ENCODE data around the gene SMYD3. TPM values are rescaled to one million over a fixed set of nuclear protein-coding genes. Genes with fewer than 3 reads are reported as not detected.
A peak's percentile ranks its signal among the peaks of the same experiment; 100 is the strongest.
"Not testable (repeated sequence)": the region's sequence is repeated elsewhere in the genome, so short reads cannot be mapped to it uniquely, and the experiment has no call there.

SMYD3 gene
- total RNA-seq, 1 donor from 2014 or later: 20.8 TPM

- no peak for DNase-seq
- POLR2A ChIA-PET: interaction anchor here (0.6 to 1.2 kb wide), 2 partner anchors 115 to 1060 kb away, joined by 3 to 6 read pairs; no protein-coding TSS in a partner anchor
- H3K36me3 Mint-ChIP-seq (ENCODE audit: low read depth): peaks cover 54% of the 10 kb centered on the region
- TF ChIP-seq, protein P1, sequence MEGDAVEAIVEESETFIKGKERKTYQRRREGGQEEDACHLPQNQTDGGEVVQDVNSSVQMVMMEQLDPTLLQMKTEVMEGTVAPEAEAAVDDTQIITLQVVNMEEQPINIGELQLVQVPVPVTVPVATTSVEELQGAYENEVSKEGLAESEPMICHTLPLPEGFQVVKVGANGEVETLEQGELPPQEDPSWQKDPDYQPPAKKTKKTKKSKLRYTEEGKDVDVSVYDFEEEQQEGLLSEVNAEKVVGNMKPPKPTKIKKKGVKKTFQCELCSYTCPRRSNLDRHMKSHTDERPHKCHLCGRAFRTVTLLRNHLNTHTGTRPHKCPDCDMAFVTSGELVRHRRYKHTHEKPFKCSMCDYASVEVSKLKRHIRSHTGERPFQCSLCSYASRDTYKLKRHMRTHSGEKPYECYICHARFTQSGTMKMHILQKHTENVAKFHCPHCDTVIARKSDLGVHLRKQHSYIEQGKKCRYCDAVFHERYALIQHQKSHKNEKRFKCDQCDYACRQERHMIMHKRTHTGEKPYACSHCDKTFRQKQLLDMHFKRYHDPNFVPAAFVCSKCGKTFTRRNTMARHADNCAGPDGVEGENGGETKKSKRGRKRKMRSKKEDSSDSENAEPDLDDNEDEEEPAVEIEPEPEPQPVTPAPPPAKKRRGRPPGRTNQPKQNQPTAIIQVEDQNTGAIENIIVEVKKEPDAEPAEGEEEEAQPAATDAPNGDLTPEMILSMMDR (IDR thresholded peaks at IDR 0.05): no peak
- CTCF ChIA-PET: no interaction called here
- ATAC-seq (ENCODE audit: low read depth): peak; percentile 90
- H3K4me3 Mint-ChIP-seq: peak overlapping the region; percentile 8
- peak overlapping the region; percentile 8 for H3K27ac Mint-ChIP-seq
- H3K27me3 Mint-ChIP-seq: no peaks in the 10 kb centered on the region
- intact Hi-C loops (cut with micrococcal nuclease): no loop called here
- H3K4me1 Mint-ChIP-seq: peaks cover 19% of the 10 kb centered on the region
- peaks cover 2% of the 10 kb centered on the region for H3K9me3 Mint-ChIP-seq
Observed at GRCh38 chr1:246329900-246330299, 177.2 kb downstream of the SMYD3 start.

- ATAC-seq (ENCODE audit: low read depth); H3K9me3 Mint-ChIP-seq; H3K4me3 Mint-ChIP-seq; H3K27me3 Mint-ChIP-seq; DNase-seq; intact Hi-C loops (cut with micrococcal nuclease); CTCF ChIA-PET: not testable (repeated sequence)
- H3K4me1 Mint-ChIP-seq: peaks cover 18% of the 10 kb centered on the region
- peaks cover 49% of the 10 kb centered on the region for H3K36me3 Mint-ChIP-seq (ENCODE audit: low read depth)
- peak overlapping the region; percentile 8 for H3K27ac Mint-ChIP-seq
- POLR2A ChIA-PET: interaction anchor here (0.6 to 1.2 kb wide), 2 partner anchors 114 to 1061 kb away, joined by 3 to 6 read pairs; no protein-coding TSS in a partner anchor
Observed at GRCh38 chr1:246329292-246329691, 177.8 kb downstream of the SMYD3 start.

- H3K4me3 Mint-ChIP-seq: no peak overlapping the region
- H3K9me3 Mint-ChIP-seq: peaks cover under 1% of the 10 kb centered on the region
- POLR2A ChIA-PET: no interaction called here
- intact Hi-C loops (cut with micrococcal nuclease): no loop called here
- DNase-seq (no peak), ATAC-seq (ENCODE audit: low read depth) (no peak)
- TF ChIP-seq, protein P1 (IDR thresholded peaks at IDR 0.05): no peak
- no peaks in the 10 kb centered on the region for H3K27me3 Mint-ChIP-seq
- H3K4me1 Mint-ChIP-seq: peaks cover 3% of the 10 kb centered on the region
- CTCF ChIA-PET: no interaction called here
- no peak overlapping the region for H3K27ac Mint-ChIP-seq
- peaks cover 19% of the 10 kb centered on the region for H3K36me3 Mint-ChIP-seq (ENCODE audit: low read depth)
Observed at GRCh38 chr1:246324711-246325110, 182.4 kb downstream of the SMYD3 start.

DNA sequence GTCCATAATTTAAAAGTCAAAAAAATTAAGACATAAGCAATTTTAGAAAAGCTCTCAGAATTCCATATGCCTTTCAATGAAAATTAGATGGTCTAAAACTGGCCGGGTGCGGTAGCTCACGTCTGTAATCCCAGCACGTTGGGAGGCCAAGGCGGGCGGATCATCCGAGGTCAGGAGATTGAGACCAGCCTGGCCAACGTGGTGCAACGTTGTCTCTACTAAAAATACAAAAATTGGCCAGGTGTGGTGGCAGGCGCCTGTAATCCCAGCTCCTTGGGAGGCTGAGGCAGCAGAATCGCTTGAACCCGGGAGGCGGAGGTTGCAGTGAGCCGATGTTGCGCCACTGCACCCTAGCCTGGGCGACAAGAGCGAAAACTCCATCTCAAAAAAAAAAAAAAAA lies 183.0 kb downstream of the SMYD3 start:
- H3K9me3 Mint-ChIP-seq; H3K27ac Mint-ChIP-seq; H3K4me3 Mint-ChIP-seq; ATAC-seq (ENCODE audit: low read depth); H3K4me1 Mint-ChIP-seq; H3K27me3 Mint-ChIP-seq; CTCF ChIA-PET; intact Hi-C loops (cut with micrococcal nuclease); DNase-seq: not testable (repeated sequence)
- H3K36me3 Mint-ChIP-seq (ENCODE audit: low read depth): peaks cover 15% of the 10 kb centered on the region
- POLR2A ChIA-PET: interaction anchor here (0.7 kb wide), 1 partner anchor 13 kb away, joined by 6 read pairs; no protein-coding TSS in a partner anchor

DNA sequence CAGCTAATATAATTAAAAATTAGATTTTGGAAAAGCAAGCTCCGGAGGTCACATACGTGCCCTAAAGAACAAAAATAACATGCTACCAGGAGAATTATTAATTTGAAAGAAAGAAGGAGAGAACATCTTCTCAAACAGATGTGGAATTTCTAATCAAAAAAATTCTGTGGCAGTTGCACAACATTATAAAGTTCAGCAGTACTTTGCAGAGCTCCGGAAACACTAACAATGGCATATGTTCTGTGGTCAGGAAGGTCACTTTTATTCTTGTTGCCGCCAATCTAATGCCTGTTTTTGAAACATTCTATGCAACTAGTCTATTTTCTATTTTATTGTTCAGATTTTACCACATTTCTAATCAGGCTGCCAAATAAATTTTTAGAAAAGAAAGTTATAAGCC lies 186.8 kb downstream of the SMYD3 start:
- DNase-seq (no peak), ATAC-seq (ENCODE audit: low read depth) (no peak)
- Mint-ChIP-seq H3K4me1 (no peaks in the 10 kb centered on the region), H3K27ac (no peak overlapping the region), H3K27me3 (no peaks in the 10 kb centered on the region), H3K36me3 (ENCODE audit: low read depth) (peaks cover 3% of the 10 kb centered on the region), H3K4me3 (no peak overlapping the region), H3K9me3 (no peaks in the 10 kb centered on the region)
- TF ChIP-seq, protein P1 (IDR thresholded peaks at IDR 0.05): no peak
- CTCF ChIA-PET: no interaction called here
- POLR2A ChIA-PET: no interaction called here
- intact Hi-C loops (cut with micrococcal nuclease): no loop called here

DNA sequence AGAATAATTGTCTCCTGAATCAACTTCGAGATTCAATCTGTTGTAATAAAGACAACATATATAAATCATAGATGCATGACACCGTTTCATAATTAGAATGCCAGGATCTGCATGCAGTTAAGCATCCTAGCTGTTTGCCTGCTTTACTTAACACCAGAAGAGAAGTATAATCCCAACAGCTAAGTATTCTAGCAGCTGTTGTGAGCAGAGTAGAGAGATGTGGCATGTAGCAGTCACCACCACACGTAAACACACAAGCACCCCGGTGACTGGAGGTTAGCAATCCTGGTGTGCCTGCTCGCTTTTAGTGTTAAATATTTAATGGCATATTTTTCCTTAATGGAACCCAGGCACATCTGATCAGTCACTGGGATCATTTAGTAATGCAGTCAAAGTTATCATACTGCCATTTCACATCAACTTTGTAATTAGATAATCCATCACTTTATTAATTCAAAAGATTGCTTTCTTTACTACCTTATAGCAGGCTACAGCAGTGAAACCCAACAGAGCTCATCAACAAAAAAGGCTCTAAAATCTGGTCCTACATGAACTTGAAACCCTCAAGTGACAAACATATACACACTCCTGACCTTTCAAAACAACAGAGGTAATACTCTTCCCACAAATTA lies 187.9 kb downstream of the SMYD3 start:
- no peak overlapping the region for H3K27ac Mint-ChIP-seq
- TF ChIP-seq, protein P1 (IDR thresholded peaks at IDR 0.05): no peak
- POLR2A ChIA-PET: no interaction called here

More for the DNA sequence above, 187.9 kb downstream of the SMYD3 start:
- Mint-ChIP-seq H3K36me3 (ENCODE audit: low read depth) (peaks cover 3% of the 10 kb centered on the region), H3K4me3 (no peak overlapping the region), H3K27me3 (no peaks in the 10 kb centered on the region), H3K4me1 (no peaks in the 10 kb centered on the region), H3K9me3 (no peaks in the 10 kb centered on the region)
- intact Hi-C loops (cut with micrococcal nuclease): no loop called here
- CTCF ChIA-PET: no interaction called here
- no peak for DNase-seq
- ATAC-seq (ENCODE audit: low read depth): no peak
